Heart right ventricle (tissue), 16 donors: ENCODE results near the gene FAM3A. TPM values are rescaled to one million over a fixed set of nuclear protein-coding genes. Genes with fewer than 3 reads are reported as not detected.

Experiments
- ATAC-seq, 8 donors: fragments of 200-7000 bp; cut with Tn5 transposase; one replicate each; pipeline ENCODE4 v1.9.1; 2020; ENCODE audit warnings: mild to moderate bottlenecking in 8 of 8, moderate library complexity in 8 of 8, moderate number of reproducible peaks in 1 of 8
- DNase-seq, 2 donors: peaks; one replicate each; pipeline ENCODE4 v3.0.0-alpha.2; 2020
- H3K27ac ChIP-seq, 10 donors: fragments of 200-600 bp; sonication (generic) in 2 of 10; one replicate each; pipeline versions ENCODE4 v1.5.0 to v1.8.0; 2020 to 2022; ENCODE audit warnings: mild to moderate bottlenecking in 3 of 10
- H3K27me3 ChIP-seq, 7 donors: fragments of 200-600 bp; one replicate each; pipeline ENCODE4 v1.8.0; 2021 to 2022; ENCODE audit warnings: mild to moderate bottlenecking in 2 of 7
- H3K36me3 ChIP-seq, 9 donors: fragments of 200-600 bp; sonication (generic) in 1 of 9; one replicate each; pipeline versions ENCODE4 v1.5.0 to v1.8.0; 2020 to 2022; ENCODE audit warnings: mild to moderate bottlenecking in 2 of 9
- H3K4me1 ChIP-seq, 9 donors: fragments of 200-600 bp; sonication (generic) in 1 of 9; one replicate each; pipeline versions ENCODE4 v1.5.0 to v1.8.0; 2020 to 2022; ENCODE audit warnings: mild to moderate bottlenecking in 4 of 9
- H3K4me3 ChIP-seq, 10 donors: fragments of 200-600 bp; sonication (generic) in 2 of 10; one replicate each; pipeline versions ENCODE4 v1.5.0 to v1.8.0; 2020 to 2022; ENCODE audit warnings: mild to moderate bottlenecking in 7 of 10, moderate library complexity in 2 of 10
- H3K9me3 ChIP-seq, 11 donors: fragments of 200-600 bp in 10 of 11; sonication (generic) in 2 of 11; one replicate each; pipeline versions ENCODE4 v1.5.0 to v1.8.0; 2013 to 2022; ENCODE audit warnings: mild to moderate bottlenecking in 2 of 11, control low read depth in 1 of 11, moderate library complexity in 1 of 11
- CTCF ChIP-seq, 9 donors: fragments of 200-600 bp; sonication (generic) in 2 of 9; IDR thresholded peaks; one replicate each; pipeline versions ENCODE4 v1.5.0 to v1.8.0; 2021 to 2022; ENCODE audit warnings: antibody characterized with exemption in 9 of 9, mild to moderate bottlenecking in 5 of 9, moderate library complexity in 1 of 9
- WGBS, 2 donors: extraction: QIAGEN DNeasy Blood & Tissue Kit; methylation state at CpG; one replicate each; pipeline ENCODE4 v1.1.7; 2013; ENCODE audit warnings: inconsistent platforms in 1 of 2; 5-methylcytosine and 5-hydroxymethylcytosine counted together
- intact Hi-C, 10 donors: fragments of 100-400 bp; cut with DNase I; formaldehyde crosslinking; loops; one replicate each; pipeline versions ENCODE4 v1.11.1 to v1.14.2; 2022
- polyA plus RNA-seq, 2 donors: library from polyadenylated mRNA; stranded (reverse); fragments of 200-250 nt; gene quantifications; one replicate each; pipeline ENCODE4 v1.2.3, GENCODE V29; 2013
- total RNA-seq, 10 donors: library from RNA; stranded (reverse); fragmentation: NEBNext Ultra II Directional in 3 of 10; extraction: Animal tissue kit (Norgen Biotek cat#: 25700) in 3 of 10; gene quantifications; one replicate each; pipeline versions ENCODE4 v1.2.1 to v1.2.4, GENCODE V29; 2021 to 2023
- donor health status: Arrhythmogenic right ventricular cardiomyopathy.
- donor health status: ischemic (EF 13 %, LVEDD 7.1; RV severe dilation, severe dysfunction).
- donor health status: healthy with polysubstance abuse.
- donor health status: DM: no; HTN: yes; CAD: no.
- donor health status: DM: no; HTN: no; CAD: no.
- donor health status: ischemic (EF 25% LVEDD 6.9; RV normal size, moderate dysfunction).
- donor health status: ischemic (EF 25% LVEDD 5.7; RV mildly dilated, moderate dysfunction).
- donor health status: healthy.
- donor health status: DM: yes; HTN: yes; CAD: no.
- donor health status: Ischemic cardiomyopathy.
- donor health status: ischemic (EF 35%, LVEDD 5.7; RV mildly dilated, moderate dysfunction).
- donor health status: nonischemic (EF 11% LVEDD 7.7; RV severe dilation, severe dysfunction).
- donor health status: DM: yes; HTN: yes; CAD: no.
- donor health status: PGD.
- donor health status: ischemic (EF 29% LVEDD 5.4; RV normal size, mild dysfunction).
- donor health status: nonischemic (EF 23%, LVEDD 6.1; RV moderate dilation, normal function).

Gene FAM3A
- total and polyA plus RNA-seq, 12 donors: 36.5 to 76.6 (median 54.8) TPM

GRCh38 chrX:154486052-154486395 is 30.0 kb downstream of the FAM3A start:
- Histone ChIP-seq H3K4me1 (peaks cover 0 to 39% (median 27%) of the 10 kb centered on the region in 9 donors), H3K4me3 (peak overlapping the region; percentile 53 to 85 (median 67)), H3K27ac (peak overlapping the region; percentile 81 to 95 (median 89)), H3K36me3 (peaks cover 0 to 25% (median 0%) of the 10 kb centered on the region in 9 donors), H3K9me3 (peaks cover 0 to 5% (median 0%) of the 10 kb centered on the region in 11 donors), H3K27me3 (no peaks in the 10 kb centered on the region)
- WGBS, 2 donors: 0 to 1% methylated on average over 21 to 35 of the region's 35 CpGs
- DNase-seq: peak; percentile 31 to 44
- peak in 1 of 8 donors; percentile 4 for ATAC-seq
- intact Hi-C loops: no loop called here
- no peak for TF ChIP-seq CTCF (IDR thresholded peaks at IDR 0.05)

- no peaks in the 10 kb centered on the region for H3K27me3 ChIP-seq
- TF ChIP-seq CTCF (IDR thresholded peaks at IDR 0.05): no peak
- ATAC-seq (no peak), DNase-seq (no peak)
- 34 to 35% methylated on average over 31 to 35 of the region's 35 CpGs for WGBS, 2 donors
- peaks cover 0 to 39% (median 27%) of the 10 kb centered on the region in 9 donors for H3K4me1 ChIP-seq
- peaks cover 0 to under 1% (median 0%) of the 10 kb centered on the region in 11 donors for H3K9me3 ChIP-seq
- peaks cover 0 to 25% (median 0%) of the 10 kb centered on the region in 9 donors for H3K36me3 ChIP-seq
- peak overlapping the region; percentile 53 to 85 (median 67) for H3K4me3 ChIP-seq
- peak overlapping the region; percentile 81 to 95 (median 89) for H3K27ac ChIP-seq
- intact Hi-C loops: no loop called here
These were observed 30.6 kb downstream of the FAM3A start for GRCh38 chrX:154485150-154486051.

- ATAC-seq (peak in 3 of 8 donors; percentile 11 to 39 (median 27)), DNase-seq (no peak)
- WGBS, 2 donors: 59 to 66% methylated on average over 14 to 16 of the region's 16 CpGs
- Histone ChIP-seq H3K4me3 (no peak overlapping the region), H3K27me3 (no peaks in the 10 kb centered on the region), H3K36me3 (peaks cover 0 to 25% (median 0%) of the 10 kb centered on the region in 9 donors), H3K27ac (peak overlapping the region in 7 of 10 donors; percentile 5 to 93 (median 29)), H3K4me1 (peaks cover 0 to 38% (median 24%) of the 10 kb centered on the region in 9 donors), H3K9me3 (no peaks in the 10 kb centered on the region)
- intact Hi-C loops: no loop called here
- TF ChIP-seq CTCF (IDR thresholded peaks at IDR 0.05): no peak
These were observed 31.5 kb downstream of the FAM3A start for GRCh38 chrX:154484255-154485149.

- DNase-seq (no peak), ATAC-seq (no peak)
- TF ChIP-seq CTCF (IDR thresholded peaks at IDR 0.05): no peak
- H3K4me3 ChIP-seq: no peak overlapping the region
- H3K9me3 ChIP-seq: no peaks in the 10 kb centered on the region
- intact Hi-C loops: no loop called here
- 74 to 76% methylated on average over 7 of the region's 7 CpGs for WGBS, 2 donors
- H3K27ac ChIP-seq: no peak overlapping the region
- H3K27me3 ChIP-seq: no peaks in the 10 kb centered on the region
- peaks cover 0 to 24% (median 0%) of the 10 kb centered on the region in 9 donors for H3K36me3 ChIP-seq
- peaks cover 0 to 34% (median 18%) of the 10 kb centered on the region in 9 donors for H3K4me1 ChIP-seq
These were observed 32.7 kb downstream of the FAM3A start for GRCh38 chrX:154483325-154483724.
